ENCODE data around the gene WFS1.

Gene WFS1

GRCh38 chr4:6277935-6278800 is 8.5 kb downstream of the WFS1 start:
- ChIA-PET POLR2A (ENCODE audit: low non-redundant PET) (no interaction called here), CTCF (no interaction called here)

DNA sequence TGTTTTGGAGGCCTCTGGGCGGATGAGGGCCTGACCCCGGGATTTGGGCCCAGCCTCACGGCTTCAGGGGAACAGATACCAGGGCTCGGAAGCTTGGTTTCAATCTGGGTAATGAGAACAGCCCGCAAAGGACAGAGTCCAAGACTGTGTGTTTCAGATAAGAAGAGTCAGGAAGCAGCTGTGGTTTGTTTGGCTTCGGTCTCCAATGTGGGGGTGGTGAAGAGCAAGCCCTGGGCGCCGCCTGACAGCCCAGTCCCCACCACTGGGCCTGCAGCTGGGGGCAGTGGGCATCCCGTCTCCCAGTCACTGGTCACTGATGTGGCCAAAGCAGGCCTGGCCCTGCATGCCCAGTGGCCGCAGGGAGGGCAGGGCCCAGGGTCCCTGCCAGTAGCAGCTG is 9.1 kb downstream of the WFS1 start:
- ChIA-PET CTCF (no interaction called here), POLR2A (ENCODE audit: low non-redundant PET) (no interaction called here)
- no peak overlapping the region for H3K27ac ChIP-seq
- no peak for TF ChIP-seq CTCF (conservative IDR thresholded peaks at IDR 0.05; ENCODE audit: low read depth)
- no peak for DNase-seq (ENCODE audit: low spot score)

More at GRCh38 chr4:6277935-6278800, 8.5 kb downstream of the WFS1 start:
- no peak overlapping the region for H3K27ac ChIP-seq
- no peak for TF ChIP-seq CTCF (conservative IDR thresholded peaks at IDR 0.05; ENCODE audit: low read depth)
- no peak for DNase-seq (ENCODE audit: low spot score)

DNA sequence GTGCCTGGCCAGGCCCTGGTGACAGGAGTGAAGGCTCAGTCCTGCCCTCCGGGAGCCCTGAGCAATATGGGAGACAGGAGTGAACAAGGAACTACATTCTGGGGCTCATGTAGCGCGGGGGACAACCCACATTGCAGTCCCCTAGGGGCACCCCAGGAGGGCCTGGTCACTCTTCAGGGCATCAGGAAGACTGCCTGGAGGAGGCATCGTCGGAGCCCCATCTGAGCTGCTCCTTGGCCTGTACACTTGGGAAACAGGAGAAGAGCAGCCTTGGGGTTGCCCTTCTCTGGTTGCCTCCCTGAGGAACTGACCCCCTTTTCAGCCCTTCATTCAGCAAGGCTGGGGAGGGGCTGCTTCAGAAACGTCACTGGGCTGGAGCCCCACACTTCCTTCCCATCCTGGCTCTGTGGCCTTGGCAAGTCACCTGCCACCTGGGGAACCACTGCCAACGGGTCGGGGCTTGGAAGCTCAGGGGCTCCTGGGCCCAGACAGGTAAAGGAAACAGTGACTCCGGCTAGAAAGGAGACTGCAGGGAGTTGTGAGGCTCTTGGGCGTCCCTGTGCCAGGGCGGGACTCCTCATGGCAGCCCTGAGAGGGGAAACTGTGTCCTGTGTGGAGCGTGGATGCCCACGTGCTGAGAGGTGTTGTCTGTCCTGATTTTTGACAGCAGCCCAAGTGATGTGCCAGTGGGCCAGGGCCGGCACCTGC is 10.1 kb downstream of the WFS1 start:
- TF ChIP-seq CTCF (conservative IDR thresholded peaks at IDR 0.05; ENCODE audit: low read depth), result no peak
- POLR2A ChIA-PET (ENCODE audit: low non-redundant PET), result no interaction called here
- DNase-seq (ENCODE audit: low spot score), result no peak
- H3K27ac ChIP-seq, result peak overlapping the region; percentile 15; the same call in 1 of the 2 replicates
- CTCF ChIA-PET, result no interaction called here

DNA sequence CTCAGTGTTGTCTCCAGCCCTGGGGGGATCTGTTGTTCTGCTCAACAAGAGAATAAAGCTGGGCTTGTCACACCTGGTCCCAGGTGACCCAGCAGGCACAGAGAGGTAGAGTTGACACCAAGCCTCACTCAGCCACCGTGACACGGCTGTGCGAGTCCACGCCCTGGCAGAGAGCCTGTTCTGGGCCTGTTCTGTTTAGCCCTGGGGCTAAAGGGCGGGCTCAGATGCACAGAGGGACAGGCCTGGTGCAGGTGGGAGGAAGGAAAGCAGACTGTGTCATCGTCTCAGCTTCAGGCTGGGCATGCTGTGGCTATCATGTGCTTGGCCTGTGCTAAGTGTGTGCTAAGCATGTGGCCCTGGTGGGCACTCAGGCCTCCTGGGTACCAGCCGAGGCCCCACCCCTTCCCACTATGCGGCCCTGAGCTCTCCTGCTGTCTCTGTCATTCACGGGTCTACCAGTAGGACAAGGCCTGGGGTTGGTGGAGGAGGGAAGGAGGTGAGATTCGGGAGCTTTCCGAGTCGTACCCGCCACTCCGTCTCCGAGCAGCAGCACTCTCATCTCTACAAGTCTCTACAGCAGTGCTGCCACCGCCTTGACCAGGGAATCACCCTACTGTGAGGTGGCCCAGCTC is 10.8 kb downstream of the WFS1 start:
- ChIA-PET POLR2A (ENCODE audit: low non-redundant PET) (no interaction called here), CTCF (interaction anchor here (0.8 to 2.3 kb wide), 2 partner anchors 47 to 51 kb away, joined by 4 to 7 read pairs; no protein-coding TSS in a partner anchor)
- DNase-seq (ENCODE audit: low spot score), result no peak
- peak overlapping the region; percentile 15; the same call in 1 of the 2 replicates for H3K27ac ChIP-seq
- TF ChIP-seq CTCF (conservative IDR thresholded peaks at IDR 0.05; ENCODE audit: low read depth), result no peak

GRCh38 chr4:6281436-6282313 is 12.0 kb downstream of the WFS1 start:
- no peak overlapping the region for H3K27ac ChIP-seq
- no peak for TF ChIP-seq CTCF (conservative IDR thresholded peaks at IDR 0.05; ENCODE audit: low read depth)
- ChIA-PET CTCF (interaction anchor here (0.5 to 2.3 kb wide), 2 partner anchors 46 to 82 kb away, joined by 4 to 7 read pairs; no protein-coding TSS in a partner anchor), POLR2A (ENCODE audit: low non-redundant PET) (no interaction called here)
- no peak for DNase-seq (ENCODE audit: low spot score)
